ENCODE data around the gene FN1. TPM values are rescaled to one million over a fixed set of nuclear protein-coding genes. Genes with fewer than 3 reads are reported as not detected.
A peak's percentile ranks its signal among the peaks of the same experiment; 100 is the strongest.

The FN1 gene
- total RNA-seq, 6 donors from 2014 or later: 310 to 1,686 (median 1,133) TPM

DNA sequence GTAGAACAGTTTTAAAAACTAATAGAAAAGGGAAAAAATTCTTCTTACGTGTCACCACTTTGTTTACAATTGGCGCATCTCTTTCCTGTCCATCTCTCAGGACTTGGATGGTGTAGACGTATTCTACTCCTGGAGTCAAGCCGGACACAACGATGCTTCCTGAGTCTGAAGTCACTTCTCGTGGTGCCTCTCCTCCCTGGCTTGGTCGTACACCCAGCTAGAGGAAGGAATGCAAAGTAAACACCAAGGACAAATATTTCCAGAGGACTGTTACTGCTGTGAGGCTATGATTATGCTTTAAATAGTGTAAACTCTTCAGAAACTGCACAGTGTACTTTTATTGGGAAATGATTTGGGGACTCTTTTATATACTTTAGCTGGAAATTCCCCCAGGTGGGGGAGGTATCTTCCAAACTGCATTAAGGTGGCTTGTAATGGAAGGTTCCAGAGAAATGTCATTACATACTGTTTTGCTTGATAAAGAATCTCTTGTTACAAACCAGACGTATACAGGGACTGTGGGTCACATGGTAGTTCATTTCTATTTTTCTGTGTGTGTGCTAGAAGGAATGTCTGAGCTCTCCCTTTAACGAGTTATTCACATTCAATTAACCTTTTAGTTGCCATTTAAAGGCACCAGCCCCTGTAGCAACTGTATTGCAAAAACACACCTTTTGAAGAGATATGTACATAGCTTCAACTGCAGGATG lies 38.1 kb downstream of the FN1 start:
- Histone ChIP-seq H3K9me3 (no peaks in the 10 kb centered on the region), H3K4me1 (peaks cover 0 to 14% (median 8%) of the 10 kb centered on the region in 4 donors), H3K27me3 (no peaks in the 10 kb centered on the region), H3K27ac (peak overlapping the region in 3 of 4 donors; percentile 26 to 39 (median 26)), H3K4me3 (no peak overlapping the region), H3K36me3 (peaks cover 0 to 32% (median 5%) of the 10 kb centered on the region in 4 donors)
- peak; percentile 29 to 68 for ATAC-seq (ENCODE audit: low FRiP score in 2 of 2)
- 38 to 42% methylated on average over 9 of the region's 9 CpGs for WGBS, 2 donors
- DNase-seq: peak in 1 of 2 donors; percentile 51
- TF ChIP-seq EP300 (IDR thresholded peaks at IDR 0.05): no peak
- no peak for TF ChIP-seq POLR2AphosphoS5 (IDR thresholded peaks at IDR 0.05)
- TF ChIP-seq, protein P1, sequence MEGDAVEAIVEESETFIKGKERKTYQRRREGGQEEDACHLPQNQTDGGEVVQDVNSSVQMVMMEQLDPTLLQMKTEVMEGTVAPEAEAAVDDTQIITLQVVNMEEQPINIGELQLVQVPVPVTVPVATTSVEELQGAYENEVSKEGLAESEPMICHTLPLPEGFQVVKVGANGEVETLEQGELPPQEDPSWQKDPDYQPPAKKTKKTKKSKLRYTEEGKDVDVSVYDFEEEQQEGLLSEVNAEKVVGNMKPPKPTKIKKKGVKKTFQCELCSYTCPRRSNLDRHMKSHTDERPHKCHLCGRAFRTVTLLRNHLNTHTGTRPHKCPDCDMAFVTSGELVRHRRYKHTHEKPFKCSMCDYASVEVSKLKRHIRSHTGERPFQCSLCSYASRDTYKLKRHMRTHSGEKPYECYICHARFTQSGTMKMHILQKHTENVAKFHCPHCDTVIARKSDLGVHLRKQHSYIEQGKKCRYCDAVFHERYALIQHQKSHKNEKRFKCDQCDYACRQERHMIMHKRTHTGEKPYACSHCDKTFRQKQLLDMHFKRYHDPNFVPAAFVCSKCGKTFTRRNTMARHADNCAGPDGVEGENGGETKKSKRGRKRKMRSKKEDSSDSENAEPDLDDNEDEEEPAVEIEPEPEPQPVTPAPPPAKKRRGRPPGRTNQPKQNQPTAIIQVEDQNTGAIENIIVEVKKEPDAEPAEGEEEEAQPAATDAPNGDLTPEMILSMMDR (IDR thresholded peaks at IDR 0.05): no peak
- no peak for TF ChIP-seq POLR2A (IDR thresholded peaks at IDR 0.05)

DNA sequence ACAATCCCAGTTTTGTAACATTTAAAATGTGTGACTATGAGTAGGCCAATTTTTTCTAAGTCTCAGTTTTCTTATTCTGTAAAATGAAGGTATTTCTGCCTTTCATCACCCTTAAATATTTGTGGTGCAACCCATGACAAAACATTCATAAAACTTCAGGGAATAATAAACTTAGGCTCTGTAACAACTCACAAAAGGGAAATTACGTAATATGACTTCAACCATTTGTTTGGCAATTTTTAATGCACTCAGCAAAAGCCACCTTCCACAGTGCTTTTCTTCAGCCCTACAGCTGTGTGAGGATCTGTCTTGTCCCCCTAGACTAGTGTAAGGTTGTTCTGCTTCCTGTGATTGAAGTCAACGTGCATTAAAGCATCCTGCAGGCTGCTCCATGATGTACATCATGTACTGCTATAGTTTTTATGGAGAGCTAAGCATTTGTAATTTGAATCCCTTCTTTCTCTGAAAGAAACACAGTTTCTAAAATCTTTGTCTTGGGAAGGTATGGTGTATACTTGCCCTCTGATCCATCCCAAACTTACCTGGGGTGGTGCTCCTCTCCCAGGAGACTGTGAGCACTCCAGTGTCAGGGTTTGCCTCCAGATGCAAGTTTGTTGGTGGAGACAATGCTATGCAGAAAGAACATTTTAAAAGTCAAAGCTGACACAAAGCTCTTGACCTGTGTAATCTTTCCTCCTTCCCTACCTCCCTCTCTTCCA lies 39.1 kb downstream of the FN1 start:
- ATAC-seq (ENCODE audit: low FRiP score in 2 of 2): peak; percentile 46 to 83

GRCh38 chr2:215395687-215396460 lies 40.0 kb downstream of the FN1 start:
- ATAC-seq (ENCODE audit: low FRiP score in 2 of 2) (no peak), DNase-seq (no peak)
- TF ChIP-seq, protein P1 (IDR thresholded peaks at IDR 0.05): no peak
- TF ChIP-seq EP300 (IDR thresholded peaks at IDR 0.05) (no peak), POLR2AphosphoS5 (IDR thresholded peaks at IDR 0.05) (no peak), POLR2A (IDR thresholded peaks at IDR 0.05) (no peak)
- H3K27me3 ChIP-seq: no peaks in the 10 kb centered on the region
- peaks cover 5 to 43% (median 9%) of the 10 kb centered on the region in 4 donors for H3K36me3 ChIP-seq
- H3K27ac ChIP-seq: no peak overlapping the region
- H3K4me3 ChIP-seq: no peak overlapping the region
- no peaks in the 10 kb centered on the region for H3K9me3 ChIP-seq
- H3K4me1 ChIP-seq: peaks cover 0 to 14% (median 8%) of the 10 kb centered on the region in 4 donors
- 68 to 69% methylated on average over 5 of the region's 5 CpGs for WGBS, 2 donors

More for the DNA sequence above, 39.1 kb downstream of the FN1 start:
- Histone ChIP-seq H3K27me3 (no peaks in the 10 kb centered on the region), H3K4me1 (peaks cover 0 to 14% (median 8%) of the 10 kb centered on the region in 4 donors), H3K27ac (no peak overlapping the region), H3K9me3 (no peaks in the 10 kb centered on the region), H3K4me3 (no peak overlapping the region), H3K36me3 (peaks cover 5 to 39% (median 9%) of the 10 kb centered on the region in 4 donors)
- TF ChIP-seq POLR2AphosphoS5 (IDR thresholded peaks at IDR 0.05) (no peak), EP300 (IDR thresholded peaks at IDR 0.05) (no peak), POLR2A (IDR thresholded peaks at IDR 0.05) (no peak)
- TF ChIP-seq, protein P1 (IDR thresholded peaks at IDR 0.05): no peak
- WGBS, 2 donors: 27 to 40% methylated on average over 2 of the region's 2 CpGs
- DNase-seq: no peak

DNA sequence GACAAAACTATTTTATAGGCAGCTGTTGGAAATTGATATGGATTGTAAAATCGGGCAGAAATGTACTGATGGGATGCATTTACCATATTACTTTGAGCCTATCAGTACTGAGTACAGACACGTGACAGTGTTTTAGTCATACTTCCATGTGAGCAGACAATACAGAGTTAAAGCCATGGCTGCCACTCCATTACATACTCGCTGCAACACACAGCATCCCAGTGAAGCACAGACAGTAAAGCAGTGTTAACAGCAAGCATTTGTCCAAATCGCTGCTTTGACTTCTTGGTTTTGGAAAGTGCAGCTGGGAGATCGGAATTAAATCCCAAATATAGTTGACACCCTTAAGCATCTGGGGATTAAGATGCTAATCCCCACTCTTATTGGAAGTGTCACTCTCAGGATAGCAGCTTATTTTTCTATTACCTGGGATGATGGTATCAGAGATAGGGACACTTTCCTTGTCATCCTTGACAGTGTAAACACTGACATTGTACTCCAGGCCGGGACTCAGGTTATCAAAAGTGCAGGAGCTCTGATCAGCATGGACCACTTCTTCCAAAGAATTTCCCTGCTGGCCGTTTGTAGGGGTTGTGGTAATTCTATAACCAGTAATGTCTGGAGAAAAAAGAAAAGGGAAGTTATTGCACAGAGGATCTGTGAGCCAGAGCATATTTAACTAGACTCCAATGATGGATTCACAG lies 41.6 kb downstream of the FN1 start:
- H3K27ac ChIP-seq: no peak overlapping the region
- H3K4me1 ChIP-seq: peaks cover 0 to 14% (median 8%) of the 10 kb centered on the region in 4 donors
- TF ChIP-seq POLR2AphosphoS5 (IDR thresholded peaks at IDR 0.05) (no peak), EP300 (IDR thresholded peaks at IDR 0.05) (no peak), POLR2A (IDR thresholded peaks at IDR 0.05) (no peak)
- TF ChIP-seq, protein P1 (IDR thresholded peaks at IDR 0.05): no peak
- ATAC-seq (ENCODE audit: low FRiP score in 2 of 2) (no peak), DNase-seq (no peak)
- H3K4me3 ChIP-seq: no peak overlapping the region
- H3K36me3 ChIP-seq: peaks cover 5 to 56% (median 9%) of the 10 kb centered on the region in 4 donors
- no peaks in the 10 kb centered on the region for H3K9me3 ChIP-seq
- 71 to 74% methylated on average over 7 of the region's 7 CpGs for WGBS, 2 donors
- H3K27me3 ChIP-seq: no peaks in the 10 kb centered on the region
